Endothelial cell of umbilical vein (primary cell): ENCODE results near the gene FGD3. TPM values are rescaled to one million over a fixed set of nuclear protein-coding genes. Genes with fewer than 3 reads are reported as not detected.

Source experiments
- BruUV-seq: library from RNA; stranded (reverse); fragments of 400-500 nt; replicated peaks from 2 replicates; lab custom pipeline; 2021; lab: Mats Ljungman, UMichigan
- CTCF ChIA-PET: fragments of 300-600, 350-600 bp; sonication (Branson Sonifier 250); formaldehyde crosslinking; loops from one replicate; lab custom pipeline; 2021; ENCODE audit warnings: antibody characterized with exemption, inconsistent platforms; lab: Charles Lee
- POLR2A ChIA-PET: fragments of 300-600, 350-600 bp; sonication (Branson Sonifier 250); formaldehyde crosslinking; loops from one replicate; lab custom pipeline; 2021; ENCODE audit warnings: antibody characterized with exemption, inconsistent platforms; lab: Charles Lee
- DNase-seq: peaks from one replicate; pipeline ENCODE4 v3.0.0-alpha.2; 2011; ENCODE audit warnings: low read depth, low spot score
- FAIRE-seq: peaks from 2 replicates; lab custom pipeline; 2011; peaks lifted over from hg19 to GRCh38; lab: Jason Lieb, UNC
- H2AFZ ChIP-seq: 2 replicates; pipeline ENCODE4 v1.6.0; 2012; ENCODE audit warnings: low read depth, low read length, control low read depth, inconsistent platforms
- H3K27ac ChIP-seq: 2 replicates; pipeline ENCODE4 v1.5.1; 2011; ENCODE audit warnings: low read depth, mild to moderate bottlenecking, control low read depth, low read length, moderate library complexity; ENCODE audit not compliant: insufficient read depth
- H3K27me3 ChIP-seq, 2 experiments: 2 replicates each; pipeline versions ENCODE4 v1.6.0 to v1.6.1; 2011; ENCODE audit warnings: low read length in 2 of 2, mixed read lengths in 1 of 2; ENCODE audit not compliant: control insufficient read depth in 2 of 2, insufficient read depth in 2 of 2
- H3K36me3 ChIP-seq, 2 experiments: 2 replicates in 1 of 2; 3 replicates in 1 of 2; pipeline ENCODE4 v1.5.1; 2011; ENCODE audit warnings: low read length in 2 of 2, mild to moderate bottlenecking in 1 of 2, moderate library complexity in 1 of 2; ENCODE audit not compliant: control insufficient read depth in 2 of 2, insufficient read depth in 2 of 2; ENCODE audit errors: extremely low read depth in 1 of 2
- H3K4me1 ChIP-seq: 3 replicates; pipeline ENCODE4 v1.5.1; 2011; ENCODE audit warnings: mild to moderate bottlenecking, low read length; ENCODE audit not compliant: control insufficient read depth, insufficient read depth; ENCODE audit errors: extremely low read depth
- H3K4me2 ChIP-seq: 2 replicates; pipeline ENCODE4 v1.6.1; 2011; ENCODE audit warnings: low read length, control low read depth, mixed read lengths; ENCODE audit not compliant: insufficient read depth
- H3K4me3 ChIP-seq, 3 experiments: fragments of 200-600 bp in 1 of 3; sonication (generic), shearing (Covaris generic) in 1 of 3; replicated peaks in 1 of 3; 2 replicates each; pipeline ENCODE4 v1.5.1; 2011 to 2016; ENCODE audit warnings: control low read depth in 3 of 3, low read length in 3 of 3, mild to moderate bottlenecking in 2 of 3, inconsistent platforms in 1 of 3, low read depth in 1 of 3, moderate library complexity in 1 of 3; ENCODE audit not compliant: insufficient read depth in 1 of 3
- H3K79me2 ChIP-seq: 2 replicates; pipeline ENCODE4 v1.6.0; 2012; ENCODE audit warnings: low read length, inconsistent platforms; ENCODE audit not compliant: control insufficient read depth, insufficient read depth
- H3K9ac ChIP-seq: replicated peaks from 2 replicates; pipeline ENCODE3; 2011; ENCODE audit warnings: low read length, control low read depth; ENCODE audit not compliant: insufficient read depth; ENCODE audit errors: extremely low read depth
- H3K9me1 ChIP-seq: replicated peaks from 3 replicates; pipeline ENCODE4 v1.6.0; 2011; ENCODE audit warnings: mild to moderate bottlenecking, low read length; ENCODE audit not compliant: control insufficient read depth, insufficient read depth; ENCODE audit errors: extremely low read depth
- H3K9me3 ChIP-seq: replicated peaks from 2 replicates; pipeline ENCODE4 v1.5.1; 2012; ENCODE audit warnings: low read length, inconsistent platforms; ENCODE audit not compliant: control insufficient read depth, insufficient read depth
- H4K20me1 ChIP-seq: replicated peaks from 2 replicates; pipeline ENCODE3; 2011; ENCODE audit warnings: mild to moderate bottlenecking, low read length; ENCODE audit not compliant: control insufficient read depth, insufficient read depth; ENCODE audit errors: extremely low read depth
- EZH2 ChIP-seq: IDR thresholded peaks from 2 replicates; pipeline ENCODE4 v1.6.1; 2012; ENCODE audit warnings: borderline replicate concordance, low read depth, mild to moderate bottlenecking, moderate library complexity, low read length, inconsistent platforms; ENCODE audit not compliant: severe bottlenecking
- FOS ChIP-seq: IDR thresholded peaks from 2 replicates; pipeline ENCODE4 v1.6.1; 2011; ENCODE audit warnings: mild to moderate bottlenecking, low read length, moderate library complexity, borderline replicate concordance; ENCODE audit not compliant: insufficient read depth
- GATA2 ChIP-seq: IDR thresholded peaks from 2 replicates; pipeline ENCODE4 v1.7.0; 2011; ENCODE audit warnings: low read depth, mild to moderate bottlenecking, moderate library complexity, mixed read lengths, low read length; ENCODE audit not compliant: insufficient read length, insufficient read depth
- JUN ChIP-seq: IDR thresholded peaks from 2 replicates; pipeline ENCODE4 v1.6.1; 2011; ENCODE audit warnings: borderline replicate concordance, low read depth; ENCODE audit not compliant: insufficient read length, insufficient read depth
- MYC ChIP-seq: IDR thresholded peaks from one replicate; pipeline ENCODE4 v1.6.1; 2011; ENCODE audit warnings: mild to moderate bottlenecking, low read depth, low read length
- POLR2A ChIP-seq: IDR thresholded peaks from 2 replicates; pipeline ENCODE4 v1.6.1; 2012; ENCODE audit warnings: low read depth, mild to moderate bottlenecking, control low read depth, low read length
- POLR2AphosphoS5 ChIP-seq: IDR thresholded peaks from 2 replicates; pipeline ENCODE4 v1.6.1; 2012; ENCODE audit warnings: low read depth, mild to moderate bottlenecking, control low read depth, low read length, moderate library complexity; ENCODE audit not compliant: insufficient read depth
- dilution Hi-C: fragments of 300-500 bp; cut with MboI; formaldehyde crosslinking; loops from one replicate; pipeline ENCODE4 v1.15.0; 2019; ENCODE audit warnings: low sequenced_read_pairs; ENCODE audit not compliant: extremely low pct_ligation_motif_present
- intact Hi-C: fragments of 100-400 bp; cut with micrococcal nuclease; formaldehyde crosslinking; loops from one replicate; pipeline ENCODE4 v1.10.0; 2022
- polyA plus RNA-seq, 4 experiments: library from polyadenylated mRNA; depleted of rRNA in 3 of 4; stranded (reverse) in 3 of 4; unstranded in 1 of 4; fragments of >200 nt; gene quantifications; 2 replicates each; pipeline versions ENCODE4 v1.2.1 to v1.2.3, GENCODE V29; 2011 to 2012; ENCODE audit warnings: missing spikeins in 1 of 4
- total RNA-seq: library from RNA; stranded (reverse); gene quantifications from 2 replicates; pipeline ENCODE4 v1.2.3, GENCODE V29; 2021
- TF ChIP-seq, protein P1 (sequence below), 2 donors: IDR thresholded peaks; 1 replicate in 1 of 2; 2 replicates in 1 of 2; pipeline ENCODE4 v1.5.1; 2011; ENCODE audit warnings: low read length in 2 of 2, mild to moderate bottlenecking in 2 of 2, moderate library complexity in 2 of 2, control low read depth in 1 of 2, inconsistent platforms in 1 of 2, low read depth in 1 of 2; ENCODE audit not compliant: insufficient read depth in 1 of 2; ENCODE audit errors: extremely low read depth in 1 of 2
- TF ChIP-seq, protein P2 (sequence below): IDR thresholded peaks from 2 replicates; pipeline ENCODE4 v1.6.1; 2011; ENCODE audit not compliant: insufficient read depth, insufficient read length

Gene FGD3
- total and polyA plus RNA-seq, 2 donors (not counting 3 experiments of a cell fraction or from before 2014, with no cell fraction given), result not detected

DNA sequence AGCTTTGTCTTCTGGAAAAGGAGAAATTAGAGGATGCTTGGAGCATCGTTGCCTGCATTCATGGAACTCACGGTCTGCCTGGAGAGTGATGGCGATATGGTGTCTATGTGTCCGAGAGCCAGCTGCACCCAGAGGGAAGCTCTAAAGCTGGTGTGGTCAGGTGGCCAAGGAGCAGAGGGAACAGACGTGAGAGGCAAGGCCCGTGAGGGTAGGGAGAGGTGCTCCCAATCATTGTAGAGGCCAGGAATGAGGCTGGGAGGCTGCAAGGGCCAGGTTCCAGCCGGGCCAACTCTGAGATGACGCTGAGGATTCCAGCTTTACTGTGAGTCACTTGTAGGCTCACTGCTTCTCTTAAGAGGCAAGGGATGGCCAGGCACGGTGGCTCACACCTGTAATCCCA is 7.6 kb downstream of the FGD3 start:
- H3K27ac ChIP-seq, result no peak overlapping the region
- no peaks in the 10 kb centered on the region for H3K9me1 ChIP-seq
- no peaks in the 10 kb centered on the region for H3K36me3 ChIP-seq
- no peaks in the 10 kb centered on the region for H3K27me3 ChIP-seq
- no peaks in the 10 kb centered on the region for H3K79me2 ChIP-seq
- H3K9me3 ChIP-seq, result no peaks in the 10 kb centered on the region
- no peaks in the 10 kb centered on the region for H4K20me1 ChIP-seq
- TF ChIP-seq MYC (no peak), EZH2 (no peak), GATA2 (no peak), POLR2AphosphoS5 (no peak), FOS (no peak), JUN (no peak), POLR2A (no peak)
- TF ChIP-seq, protein P1, sequence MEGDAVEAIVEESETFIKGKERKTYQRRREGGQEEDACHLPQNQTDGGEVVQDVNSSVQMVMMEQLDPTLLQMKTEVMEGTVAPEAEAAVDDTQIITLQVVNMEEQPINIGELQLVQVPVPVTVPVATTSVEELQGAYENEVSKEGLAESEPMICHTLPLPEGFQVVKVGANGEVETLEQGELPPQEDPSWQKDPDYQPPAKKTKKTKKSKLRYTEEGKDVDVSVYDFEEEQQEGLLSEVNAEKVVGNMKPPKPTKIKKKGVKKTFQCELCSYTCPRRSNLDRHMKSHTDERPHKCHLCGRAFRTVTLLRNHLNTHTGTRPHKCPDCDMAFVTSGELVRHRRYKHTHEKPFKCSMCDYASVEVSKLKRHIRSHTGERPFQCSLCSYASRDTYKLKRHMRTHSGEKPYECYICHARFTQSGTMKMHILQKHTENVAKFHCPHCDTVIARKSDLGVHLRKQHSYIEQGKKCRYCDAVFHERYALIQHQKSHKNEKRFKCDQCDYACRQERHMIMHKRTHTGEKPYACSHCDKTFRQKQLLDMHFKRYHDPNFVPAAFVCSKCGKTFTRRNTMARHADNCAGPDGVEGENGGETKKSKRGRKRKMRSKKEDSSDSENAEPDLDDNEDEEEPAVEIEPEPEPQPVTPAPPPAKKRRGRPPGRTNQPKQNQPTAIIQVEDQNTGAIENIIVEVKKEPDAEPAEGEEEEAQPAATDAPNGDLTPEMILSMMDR (IDR thresholded peaks at IDR 0.05; ENCODE audit: extremely low read depth in 1 of 2, insufficient read depth in 1 of 2, low read depth in 1 of 2, low read length in 2 of 2), result no peak
- TF ChIP-seq, protein P2, sequence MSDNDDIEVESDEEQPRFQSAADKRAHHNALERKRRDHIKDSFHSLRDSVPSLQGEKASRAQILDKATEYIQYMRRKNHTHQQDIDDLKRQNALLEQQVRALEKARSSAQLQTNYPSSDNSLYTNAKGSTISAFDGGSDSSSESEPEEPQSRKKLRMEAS, result no peak
- H3K4me2 ChIP-seq, result no peak overlapping the region
- dilution Hi-C loops (no loop called here), intact Hi-C loops (no loop called here)
- ChIA-PET CTCF (interaction anchor here (0.9 to 1.9 kb wide), 5 partner anchors 11 to 350 kb away, joined by 3 to 7 read pairs (median 3); no protein-coding TSS in a partner anchor), POLR2A (no interaction called here)
- FAIRE-seq, result no peak
- H3K4me3 ChIP-seq, result no peak overlapping the region
- DNase-seq, result no peak
- BruUV-seq, result no TSS peak
- H3K4me1 ChIP-seq, result no peaks in the 10 kb centered on the region
- no peak overlapping the region for H2AFZ ChIP-seq
- no peak overlapping the region for H3K9ac ChIP-seq
